HG03354 (cell line): Measurements from ENCODE around the gene APOD.

Experiments used
- ATAC-seq: cut with Tn5 transposase; IDR thresholded peaks from one replicate; pipeline ENCODE4 v1.9.1; 2021; ENCODE audit warnings: mild to moderate bottlenecking; ENCODE audit not compliant: unreplicated experiment, poor library complexity, severe bottlenecking

APOD gene

GRCh38 chr3:195559723-195560409 lies 23.9 kb downstream of the APOD start:
- no peak for ATAC-seq

GRCh38 chr3:195558602-195559001 lies 25.1 kb downstream of the APOD start:
- ATAC-seq = no peak

- no peak for ATAC-seq
Measured at GRCh38 chr3:195557322-195557721, 26.4 kb downstream of the APOD start.

- no peak for ATAC-seq
Measured at GRCh38 chr3:195556390-195556789, 27.4 kb downstream of the APOD start.

- no peak for ATAC-seq
Measured at GRCh38 chr3:195555110-195555509, 28.6 kb downstream of the APOD start.

GRCh38 chr3:195554458-195554857 lies 29.3 kb downstream of the APOD start:
- ATAC-seq = no peak

GRCh38 chr3:195553268-195553667 lies 30.5 kb downstream of the APOD start:
- no peak for ATAC-seq

- no peak for ATAC-seq
Measured at GRCh38 chr3:195551381-195551978, 32.3 kb downstream of the APOD start.

GRCh38 chr3:195550723-195551122 lies 33.0 kb downstream of the APOD start:
- ATAC-seq = peak; percentile 63

GRCh38 chr3:195549931-195550519 lies 33.7 kb downstream of the APOD start:
- peak; percentile 60 for ATAC-seq

GRCh38 chr3:195548987-195549386 lies 34.8 kb downstream of the APOD start:
- ATAC-seq = no peak

GRCh38 chr3:195548501-195548900 lies 35.2 kb downstream of the APOD start:
- ATAC-seq = no peak

GRCh38 chr3:195548006-195548405 lies 35.7 kb downstream of the APOD start:
- ATAC-seq = no peak

- ATAC-seq = no peak
Measured at GRCh38 chr3:195546130-195546560, 37.6 kb downstream of the APOD start.

GRCh38 chr3:195544634-195545033 lies 39.1 kb downstream of the APOD start:
- ATAC-seq = no peak

- no peak for ATAC-seq
Measured at GRCh38 chr3:195544230-195544536, 39.6 kb downstream of the APOD start.

GRCh38 chr3:195543500-195544229 lies 40.1 kb downstream of the APOD start:
- ATAC-seq = peak; percentile 6

- ATAC-seq = peak; percentile 77
Measured at GRCh38 chr3:195542698-195543499, 40.8 kb downstream of the APOD start, which contains the start of gene PPP1R2. TSS of gene PPP1R2 (minus strand) at chr3:195543325. CDS start at chr3:195543025, 300 bp downstream.

GRCh38 chr3:195542316-195542697 lies 41.4 kb downstream of the APOD start:
- ATAC-seq = no peak

- ATAC-seq = no peak
Measured at GRCh38 chr3:195540511-195540910, 43.2 kb downstream of the APOD start.
